ENCODE results near the gene OR9Q1.
"Not testable (repeated sequence)": the region's sequence is repeated elsewhere in the genome, so short reads cannot be mapped to it uniquely, and the experiment has no call there.

DNA sequence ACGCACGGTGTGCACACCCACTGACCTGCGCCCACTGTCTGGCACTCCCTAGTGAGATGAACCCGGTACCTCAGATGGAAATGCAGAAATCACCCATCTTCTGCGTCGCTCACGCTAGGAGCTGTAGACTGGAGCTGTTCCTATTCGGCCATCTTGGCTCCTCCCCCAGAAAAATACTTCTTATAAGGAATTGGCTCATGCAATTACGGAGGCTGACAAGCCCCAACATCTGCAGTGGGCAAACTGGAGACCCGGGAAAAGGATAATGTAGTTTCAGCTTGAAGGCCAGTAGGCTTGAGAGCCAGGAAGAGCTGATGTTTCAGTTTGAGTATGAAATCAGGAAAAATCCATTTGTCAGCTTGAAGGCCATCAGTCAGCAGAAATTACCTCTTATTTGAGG is 23.7 kb upstream of the OR9Q1 start:
- TF ChIP-seq POLR2A (IDR thresholded peaks at IDR 0.05), result not testable (repeated sequence)
- TF ChIP-seq, protein P1, sequence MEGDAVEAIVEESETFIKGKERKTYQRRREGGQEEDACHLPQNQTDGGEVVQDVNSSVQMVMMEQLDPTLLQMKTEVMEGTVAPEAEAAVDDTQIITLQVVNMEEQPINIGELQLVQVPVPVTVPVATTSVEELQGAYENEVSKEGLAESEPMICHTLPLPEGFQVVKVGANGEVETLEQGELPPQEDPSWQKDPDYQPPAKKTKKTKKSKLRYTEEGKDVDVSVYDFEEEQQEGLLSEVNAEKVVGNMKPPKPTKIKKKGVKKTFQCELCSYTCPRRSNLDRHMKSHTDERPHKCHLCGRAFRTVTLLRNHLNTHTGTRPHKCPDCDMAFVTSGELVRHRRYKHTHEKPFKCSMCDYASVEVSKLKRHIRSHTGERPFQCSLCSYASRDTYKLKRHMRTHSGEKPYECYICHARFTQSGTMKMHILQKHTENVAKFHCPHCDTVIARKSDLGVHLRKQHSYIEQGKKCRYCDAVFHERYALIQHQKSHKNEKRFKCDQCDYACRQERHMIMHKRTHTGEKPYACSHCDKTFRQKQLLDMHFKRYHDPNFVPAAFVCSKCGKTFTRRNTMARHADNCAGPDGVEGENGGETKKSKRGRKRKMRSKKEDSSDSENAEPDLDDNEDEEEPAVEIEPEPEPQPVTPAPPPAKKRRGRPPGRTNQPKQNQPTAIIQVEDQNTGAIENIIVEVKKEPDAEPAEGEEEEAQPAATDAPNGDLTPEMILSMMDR (IDR thresholded peaks at IDR 0.05), result not testable (repeated sequence)
